DOHH2 (cell line): Measurements from ENCODE around the gene CENPS.

ENCODE experiments used
- H3F3A ChIP-seq: fragments of 200-600 bp; sonication (generic), shearing (Covaris generic); 2 replicates; pipeline ENCODE4 v1.6.0; 2016; ENCODE audit warnings: antibody characterized with exemption, mild to moderate bottlenecking; ENCODE audit not compliant: control insufficient read depth, insufficient read depth
- H3K27ac ChIP-seq: fragments of 200-600 bp; sonication (generic); 2 replicates; pipeline ENCODE4 v1.5.1; 2014; ENCODE audit warnings: low read depth, mild to moderate bottlenecking, low read length, moderate library complexity
- H3K27me3 ChIP-seq: fragments of 200-600 bp; sonication (generic); 2 replicates; pipeline ENCODE4 v1.6.1; 2014; ENCODE audit warnings: mild to moderate bottlenecking, low read length, mixed read lengths; ENCODE audit not compliant: control insufficient read depth
- H3K36me3 ChIP-seq: fragments of 200-600 bp; sonication (generic); 2 replicates; pipeline ENCODE4 v1.6.1; 2014; ENCODE audit warnings: mild to moderate bottlenecking, low read length, moderate library complexity, mixed read lengths; ENCODE audit not compliant: control insufficient read depth
- H3K4me1 ChIP-seq: fragments of 200-600 bp; sonication (generic); 2 replicates; pipeline ENCODE4 v1.6.1; 2014; ENCODE audit warnings: mild to moderate bottlenecking, low read length, mixed read lengths; ENCODE audit not compliant: control insufficient read depth
- H3K4me2 ChIP-seq: fragments of 200-600 bp; sonication (generic); 2 replicates; pipeline ENCODE4 v1.6.0; 2014; ENCODE audit warnings: mild to moderate bottlenecking, low read length, moderate library complexity
- H3K4me3 ChIP-seq: fragments of 200-600 bp; sonication (generic); 2 replicates; pipeline ENCODE4 v1.5.1; 2014; ENCODE audit warnings: mild to moderate bottlenecking, low read length, mixed read lengths
- H3K79me2 ChIP-seq: fragments of 200-600 bp; sonication (generic); 2 replicates; pipeline ENCODE4 v1.6.1; 2014; ENCODE audit warnings: mild to moderate bottlenecking, low read length, mixed read lengths; ENCODE audit not compliant: control insufficient read depth
- H3K9me2 ChIP-seq: fragments of 200-600 bp; sonication (generic); replicated peaks from 2 replicates; pipeline ENCODE4 v1.6.1; 2014; ENCODE audit warnings: mild to moderate bottlenecking, low read length, mixed read lengths; ENCODE audit not compliant: control insufficient read depth
- H3K9me3 ChIP-seq: fragments of 200-600 bp; sonication (generic); 2 replicates; pipeline ENCODE4 v1.6.1; 2014; ENCODE audit warnings: antibody characterized with exemption, low read length, mixed read lengths; ENCODE audit not compliant: control insufficient read depth, insufficient read depth
- H4K20me1 ChIP-seq: fragments of 200-600 bp; sonication (generic); 2 replicates; pipeline ENCODE4 v1.6.0; 2014; ENCODE audit warnings: low read depth, mild to moderate bottlenecking, antibody characterized with exemption, low read length, moderate library complexity; ENCODE audit not compliant: control insufficient read depth, insufficient read depth
- EZH2phosphoT487 ChIP-seq: fragments of 200-600 bp; sonication (generic); IDR thresholded peaks from 2 replicates; pipeline ENCODE4 v1.6.1; 2017; ENCODE audit warnings: borderline replicate concordance, mild to moderate bottlenecking, antibody characterized with exemption, low read length, moderate library complexity, mixed read lengths
- TF ChIP-seq, protein P1 (sequence below): fragments of 200-600 bp; sonication (generic); IDR thresholded peaks from one replicate; pipeline ENCODE4 v1.5.1; 2014; ENCODE audit warnings: antibody characterized with exemption, mild to moderate bottlenecking, low read depth, low read length; ENCODE audit not compliant: poor library complexity, severe bottlenecking

Gene CENPS

DNA sequence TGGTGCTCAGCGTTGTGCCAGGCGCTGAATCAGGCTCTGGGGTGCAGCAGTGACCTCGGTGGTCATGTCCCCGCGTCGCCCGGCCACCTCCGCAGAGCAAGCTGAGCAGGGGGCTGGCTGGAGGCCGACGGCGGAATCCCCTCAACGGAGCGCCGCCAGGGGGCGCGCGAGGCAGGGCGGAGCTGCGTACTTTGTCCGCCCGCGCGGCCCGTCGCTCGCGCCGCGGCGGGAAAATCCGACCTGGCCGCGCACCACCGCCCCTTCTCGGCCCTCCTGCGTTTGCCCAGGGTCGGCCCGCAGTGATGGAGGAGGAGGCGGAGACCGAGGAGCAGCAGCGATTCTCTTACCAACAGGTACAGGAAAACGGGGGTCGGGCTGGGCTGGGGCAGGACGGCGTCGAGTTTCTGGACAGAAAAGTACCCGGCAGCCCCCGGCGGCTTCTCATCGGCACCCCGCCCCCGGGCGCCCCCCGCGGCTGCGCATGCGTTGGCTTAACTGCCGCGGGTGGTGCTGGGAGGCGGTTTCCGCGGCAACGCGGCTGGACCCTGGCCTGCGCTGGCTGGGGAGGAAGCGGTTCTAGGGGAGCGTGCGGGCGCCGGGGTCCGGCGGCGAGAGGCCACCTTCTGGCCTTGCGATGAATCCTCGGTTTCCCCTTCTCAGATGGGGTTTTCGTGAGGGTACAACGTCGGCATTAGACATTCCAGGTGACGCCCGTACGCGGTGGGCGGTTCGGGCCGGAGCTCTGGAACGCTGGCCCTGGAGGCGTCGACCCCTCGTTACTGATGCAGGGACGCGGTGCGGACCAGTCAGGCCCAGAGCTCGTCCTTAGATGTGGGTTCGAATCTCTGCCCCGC, at the start of gene CENPS:
Gene CENPS (plus strand): TSS at position 218 of the 854 bp plus-strand sequence. CDS start 85 bp downstream, at position 303.
- Histone ChIP-seq H3K27me3 (no peaks in the 10 kb centered on the region), H3K9me3 (no peaks in the 10 kb centered on the region), H3F3A (no peaks in the 10 kb centered on the region), H3K4me1 (peaks cover 47% of the 10 kb centered on the region), H3K36me3 (peaks cover 19% of the 10 kb centered on the region), H3K79me2 (peaks cover 33% of the 10 kb centered on the region), H3K27ac (peak within 1 kb of the TSS; percentile 66), H3K9me2 (no peaks in the 10 kb centered on the region), H3K4me2 (peak within 1 kb of the TSS; percentile 94), H3K4me3 (peak within 1 kb of the TSS; percentile 100), H4K20me1 (no peaks in the 10 kb centered on the region)
- no peak for TF ChIP-seq EZH2phosphoT487
- TF ChIP-seq, protein P1, sequence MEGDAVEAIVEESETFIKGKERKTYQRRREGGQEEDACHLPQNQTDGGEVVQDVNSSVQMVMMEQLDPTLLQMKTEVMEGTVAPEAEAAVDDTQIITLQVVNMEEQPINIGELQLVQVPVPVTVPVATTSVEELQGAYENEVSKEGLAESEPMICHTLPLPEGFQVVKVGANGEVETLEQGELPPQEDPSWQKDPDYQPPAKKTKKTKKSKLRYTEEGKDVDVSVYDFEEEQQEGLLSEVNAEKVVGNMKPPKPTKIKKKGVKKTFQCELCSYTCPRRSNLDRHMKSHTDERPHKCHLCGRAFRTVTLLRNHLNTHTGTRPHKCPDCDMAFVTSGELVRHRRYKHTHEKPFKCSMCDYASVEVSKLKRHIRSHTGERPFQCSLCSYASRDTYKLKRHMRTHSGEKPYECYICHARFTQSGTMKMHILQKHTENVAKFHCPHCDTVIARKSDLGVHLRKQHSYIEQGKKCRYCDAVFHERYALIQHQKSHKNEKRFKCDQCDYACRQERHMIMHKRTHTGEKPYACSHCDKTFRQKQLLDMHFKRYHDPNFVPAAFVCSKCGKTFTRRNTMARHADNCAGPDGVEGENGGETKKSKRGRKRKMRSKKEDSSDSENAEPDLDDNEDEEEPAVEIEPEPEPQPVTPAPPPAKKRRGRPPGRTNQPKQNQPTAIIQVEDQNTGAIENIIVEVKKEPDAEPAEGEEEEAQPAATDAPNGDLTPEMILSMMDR = peak; percentile 89

DNA sequence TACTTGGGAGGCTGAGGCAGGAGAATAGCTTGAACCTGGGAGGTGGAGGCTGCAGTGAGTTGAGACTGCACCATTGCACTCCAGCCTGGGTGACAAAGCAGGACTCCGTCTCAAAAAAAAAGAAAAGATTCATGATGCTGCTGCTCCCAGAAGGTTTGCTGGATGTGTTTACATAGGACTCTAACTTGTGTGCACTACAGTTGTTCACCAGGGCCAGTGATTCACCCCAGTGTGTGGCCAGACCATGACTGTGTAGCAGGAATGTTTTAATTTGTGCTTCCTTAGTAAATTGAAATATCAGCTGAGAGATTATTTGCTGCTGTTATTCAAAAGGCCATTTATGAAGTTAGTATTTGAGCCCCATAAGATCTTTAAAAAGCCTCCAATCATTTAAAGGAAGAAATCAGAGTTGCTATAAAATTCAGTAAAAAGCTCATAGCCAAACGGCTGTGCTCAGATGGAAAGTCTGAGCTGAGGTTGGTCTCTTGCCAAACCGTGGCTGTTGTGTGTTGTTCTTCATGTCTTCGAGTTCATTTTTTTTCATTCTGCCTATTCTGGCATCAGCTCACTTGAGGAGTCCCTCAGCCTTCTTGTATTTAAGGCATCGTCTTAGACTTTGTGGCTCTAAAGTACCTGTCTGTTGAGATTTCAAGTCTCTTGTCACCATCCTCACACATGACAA, 49.5 kb upstream of the CENPS start:
- H3K4me1 ChIP-seq = no peaks in the 10 kb centered on the region
- H3K36me3 ChIP-seq = no peaks in the 10 kb centered on the region
- no peaks in the 10 kb centered on the region for H3F3A ChIP-seq
- no peak overlapping the region for H3K27ac ChIP-seq
- no peaks in the 10 kb centered on the region for H4K20me1 ChIP-seq
- no peaks in the 10 kb centered on the region for H3K79me2 ChIP-seq
- H3K27me3 ChIP-seq = no peaks in the 10 kb centered on the region
- H3K9me2 ChIP-seq = no peaks in the 10 kb centered on the region
- H3K9me3 ChIP-seq = no peaks in the 10 kb centered on the region
- H3K4me3 ChIP-seq = no peak overlapping the region
- no peak for TF ChIP-seq EZH2phosphoT487
- TF ChIP-seq, protein P1 = no peak
- H3K4me2 ChIP-seq = no peak overlapping the region

DNA sequence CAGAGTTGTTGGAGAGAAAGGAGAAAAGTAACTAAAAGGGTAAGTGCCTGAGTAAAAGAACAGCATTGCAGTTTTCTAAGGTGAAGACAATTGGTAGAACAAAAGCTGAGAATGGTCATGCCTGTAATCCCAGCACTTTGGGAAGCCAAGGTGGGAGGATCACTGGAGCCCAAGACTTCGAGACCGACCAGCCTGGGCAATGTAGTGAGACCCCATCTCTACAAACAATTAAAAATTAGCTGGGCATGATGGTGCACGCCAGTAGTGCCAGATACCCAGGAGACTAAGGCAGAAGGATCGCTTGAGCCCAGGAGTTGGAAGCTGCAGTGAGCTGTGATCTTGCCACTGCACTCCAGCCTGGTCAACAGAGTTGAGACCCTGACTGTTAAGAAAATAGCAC, 46.6 kb upstream of the CENPS start:
- Histone ChIP-seq H4K20me1 (no peaks in the 10 kb centered on the region), H3K36me3 (no peaks in the 10 kb centered on the region), H3K27ac (no peak overlapping the region), H3K27me3 (no peaks in the 10 kb centered on the region), H3K4me1 (peaks cover 12% of the 10 kb centered on the region), H3F3A (no peaks in the 10 kb centered on the region), H3K9me3 (no peaks in the 10 kb centered on the region), H3K9me2 (no peaks in the 10 kb centered on the region), H3K4me2 (no peak overlapping the region), H3K79me2 (no peaks in the 10 kb centered on the region), H3K4me3 (no peak overlapping the region)
- TF ChIP-seq, protein P1 = no peak
- no peak for TF ChIP-seq EZH2phosphoT487
